HG02870 (cell line): ENCODE measurements around the gene TMEM229B.

Source experiments
- ATAC-seq: cut with Tn5 transposase; IDR thresholded peaks from one replicate; pipeline ENCODE4 v1.9.1; 2021; ENCODE audit warnings: mild to moderate bottlenecking, moderate library complexity; ENCODE audit not compliant: unreplicated experiment

Gene TMEM229B

DNA sequence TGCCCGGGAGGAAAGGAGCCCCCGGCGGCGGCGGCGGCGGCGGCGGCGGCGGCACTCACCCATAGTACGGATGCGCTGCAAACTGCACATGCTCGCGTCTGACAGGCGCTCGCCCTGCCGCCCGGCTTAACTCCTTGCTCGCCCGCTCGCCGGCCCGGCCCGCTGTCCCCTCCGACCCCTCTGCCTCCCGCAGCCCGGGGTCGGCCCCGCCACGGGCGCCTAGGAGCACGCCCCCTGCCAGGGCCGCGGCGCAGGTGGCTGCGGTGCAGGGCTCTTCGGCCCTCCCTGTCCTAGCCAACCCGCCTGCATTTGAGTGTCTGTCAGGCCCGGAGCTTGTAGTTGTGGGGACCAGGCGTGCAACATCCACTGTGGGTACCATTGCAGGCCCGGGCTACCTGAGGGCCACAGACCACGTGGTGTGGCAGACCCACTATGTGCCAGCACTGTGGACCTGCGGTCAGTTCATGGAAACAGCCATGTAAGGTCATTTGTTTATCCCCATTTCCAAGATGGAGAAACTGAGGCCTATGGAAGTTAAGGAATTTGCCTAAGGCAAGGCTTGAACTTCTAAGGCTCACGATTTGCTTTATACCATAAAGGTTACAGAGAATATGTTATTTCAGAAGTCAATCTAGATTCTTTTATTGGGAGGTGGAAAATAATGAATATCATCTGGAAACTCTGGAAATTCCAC, 27.0 kb upstream of the TMEM229B start:
- no peak for ATAC-seq

DNA sequence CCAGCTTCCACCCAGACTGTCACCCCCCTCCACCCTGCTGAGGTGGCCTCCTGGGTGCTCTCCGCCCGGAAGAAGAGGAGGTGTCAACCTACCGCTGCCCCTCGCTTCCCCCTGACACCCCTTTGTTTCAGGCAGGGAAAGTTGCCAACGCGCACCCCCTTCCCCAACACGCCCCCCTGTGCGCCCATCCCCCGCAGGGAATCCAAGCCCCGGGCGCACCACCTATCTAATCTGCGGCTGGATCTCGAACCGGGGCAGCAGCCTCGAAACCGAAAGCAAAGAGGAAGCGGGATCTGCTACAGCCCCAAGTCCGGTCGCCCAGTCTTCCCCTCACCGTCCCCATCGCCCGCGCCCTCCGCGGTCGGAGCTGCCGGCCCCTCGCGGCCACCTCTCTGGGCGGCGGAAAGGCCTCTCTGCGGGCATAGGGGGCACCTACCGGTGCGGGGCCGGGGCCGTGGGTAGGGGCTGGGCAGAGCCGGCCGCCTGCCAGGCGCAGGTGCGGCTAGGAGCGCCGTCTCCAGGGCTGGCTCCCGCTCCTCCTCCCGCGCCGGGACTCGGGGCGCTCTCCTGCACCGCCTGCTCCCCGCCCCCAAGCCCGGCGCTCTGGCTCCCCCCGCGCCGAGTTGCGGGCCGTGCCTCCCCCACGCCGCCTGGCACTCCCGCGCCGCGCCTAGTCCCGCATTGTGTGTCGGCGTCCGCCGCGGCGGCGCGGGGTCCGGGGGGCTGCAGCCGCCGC, 26.3 kb upstream of the TMEM229B start:
- no peak for ATAC-seq

DNA sequence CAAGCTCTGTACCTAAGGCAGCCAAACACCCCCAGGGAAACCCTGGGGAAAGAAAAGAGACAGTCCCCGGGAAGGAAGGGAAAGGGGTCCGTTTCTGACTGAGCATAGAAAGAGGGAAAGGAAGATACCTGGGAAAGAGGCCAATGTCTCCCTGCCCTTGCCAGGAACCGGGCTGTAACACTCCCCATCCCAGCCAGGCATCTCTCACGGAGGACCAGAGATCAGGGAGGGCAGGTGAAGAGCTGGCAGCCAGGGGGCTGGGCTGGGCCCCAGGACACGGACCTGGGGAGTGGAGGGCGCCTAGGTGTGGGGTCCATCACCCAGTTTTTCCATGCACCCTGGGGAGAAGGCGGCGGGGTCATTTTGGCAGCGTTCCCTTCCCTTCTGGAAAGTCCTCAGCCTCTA, 25.7 kb upstream of the TMEM229B start:
- ATAC-seq, result no peak

DNA sequence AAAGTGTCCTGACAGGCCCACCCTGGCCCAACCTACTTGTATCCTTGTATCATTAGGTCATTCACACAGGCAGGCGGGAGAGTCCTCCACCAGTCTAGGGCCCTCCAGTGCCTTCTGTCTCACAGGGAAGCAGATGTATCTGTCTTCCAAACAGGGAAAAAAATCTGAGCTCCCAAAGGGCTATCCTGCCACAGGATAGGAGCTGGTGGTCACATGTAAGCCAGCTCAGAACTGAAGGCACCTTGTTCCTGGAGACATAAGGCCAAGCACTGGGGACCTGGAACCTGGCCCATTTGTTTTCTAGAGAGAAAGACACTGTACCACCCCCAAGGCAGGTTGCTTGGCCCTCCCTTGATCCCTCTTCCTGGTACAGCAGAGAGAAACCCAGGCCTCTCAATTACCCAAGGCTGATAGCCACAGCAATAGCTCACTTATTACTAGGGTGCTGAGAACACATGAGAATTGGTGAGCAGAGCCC, 25.1 kb upstream of the TMEM229B start:
- ATAC-seq, result no peak

DNA sequence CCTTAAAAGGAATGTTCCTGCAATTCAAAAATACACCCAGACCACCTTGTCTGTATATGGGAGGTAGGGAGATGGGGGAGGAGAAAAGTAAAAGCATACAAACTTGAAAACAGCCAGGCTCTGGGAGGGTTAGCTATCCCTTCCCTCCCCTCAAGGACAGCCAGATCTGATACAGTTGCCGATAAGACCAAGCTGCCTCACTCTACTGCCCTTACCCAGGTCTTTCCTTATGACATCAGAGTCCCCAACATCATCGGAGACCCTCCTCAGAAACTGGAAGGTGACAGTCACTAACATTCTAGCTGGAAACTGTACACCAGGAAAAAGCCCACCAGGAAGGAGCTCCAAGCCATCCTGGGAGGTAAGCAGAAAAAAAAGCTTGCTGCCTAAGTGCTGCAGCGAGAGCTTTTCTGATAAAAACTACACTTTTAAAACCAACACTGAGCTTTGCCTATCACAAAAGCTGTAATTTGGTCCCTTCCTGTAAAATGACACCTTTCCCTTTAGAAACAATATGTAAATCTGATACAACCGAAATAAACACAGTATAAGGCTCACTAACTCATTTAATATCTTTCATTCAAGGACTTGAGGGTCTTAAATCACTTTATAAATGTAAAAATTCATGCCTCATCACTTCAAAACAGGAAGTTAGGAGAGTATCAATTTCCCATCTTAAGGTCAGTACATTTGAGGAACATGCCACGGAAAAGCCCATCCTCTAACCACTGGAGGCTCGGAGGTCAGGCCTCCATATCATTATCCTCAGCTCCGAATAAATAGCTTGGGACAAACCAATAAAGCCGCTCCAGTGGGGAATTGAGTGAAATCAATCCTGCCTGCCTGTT, 24.2 kb upstream of the TMEM229B start:
- ATAC-seq, result no peak

DNA sequence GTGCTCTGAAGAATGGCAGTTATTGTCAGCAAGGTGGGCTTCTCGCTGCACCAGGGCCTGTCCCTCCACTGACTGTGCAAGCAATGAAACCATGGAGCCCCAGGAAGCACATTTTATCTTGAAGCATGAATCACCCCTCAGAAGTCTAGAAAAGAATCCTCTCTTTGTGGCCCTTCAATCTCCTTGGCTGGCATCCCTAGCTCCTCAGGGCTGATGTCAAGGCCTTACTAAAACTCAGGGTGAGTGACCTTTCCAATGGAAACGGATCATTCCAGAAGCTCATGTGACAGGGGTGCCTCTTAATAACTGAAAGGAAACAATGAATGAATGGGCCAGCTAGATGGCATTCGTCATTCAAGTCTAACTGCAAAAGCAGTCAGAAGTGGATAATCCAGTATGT, 22.3 kb upstream of the TMEM229B start:
- no peak for ATAC-seq

DNA sequence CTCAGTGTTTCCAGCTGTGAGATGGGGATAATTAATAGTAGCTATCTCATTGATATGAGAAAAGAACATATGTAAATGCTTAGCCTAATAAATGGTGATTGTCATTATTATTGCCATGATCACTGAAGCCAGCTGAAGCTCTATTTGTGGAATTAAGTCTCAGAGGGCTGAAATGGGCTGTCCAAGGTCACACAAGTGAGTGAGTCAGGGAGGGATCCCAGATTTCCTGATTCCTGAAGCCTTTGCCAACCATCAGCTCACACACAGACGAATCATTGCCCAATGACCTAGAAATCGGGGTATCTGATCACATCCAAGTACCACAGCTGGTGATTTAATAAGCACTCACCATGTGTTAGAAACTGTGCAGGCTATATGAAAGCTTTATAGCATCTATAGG, 21.6 kb upstream of the TMEM229B start:
- ATAC-seq, result no peak

DNA sequence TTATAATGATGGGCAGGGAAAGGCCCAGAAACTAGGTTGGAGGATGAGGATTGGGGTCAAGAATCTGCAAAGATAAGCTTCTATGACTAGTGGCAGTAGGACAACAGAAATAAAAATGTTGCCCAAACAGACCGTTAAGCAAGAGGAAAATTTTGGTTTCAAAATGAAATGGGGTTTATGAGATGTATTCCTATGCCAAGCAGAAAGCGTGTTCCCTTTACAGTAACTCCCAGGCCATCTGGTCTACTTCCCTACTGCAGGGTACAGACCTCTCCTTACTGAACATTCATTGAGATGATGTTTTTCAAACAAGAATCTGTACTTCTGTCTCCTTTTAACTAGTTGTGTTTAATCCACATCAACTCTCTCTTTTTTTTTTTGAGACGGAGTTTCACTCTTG, 20.4 kb upstream of the TMEM229B start:
- ATAC-seq, result no peak

DNA sequence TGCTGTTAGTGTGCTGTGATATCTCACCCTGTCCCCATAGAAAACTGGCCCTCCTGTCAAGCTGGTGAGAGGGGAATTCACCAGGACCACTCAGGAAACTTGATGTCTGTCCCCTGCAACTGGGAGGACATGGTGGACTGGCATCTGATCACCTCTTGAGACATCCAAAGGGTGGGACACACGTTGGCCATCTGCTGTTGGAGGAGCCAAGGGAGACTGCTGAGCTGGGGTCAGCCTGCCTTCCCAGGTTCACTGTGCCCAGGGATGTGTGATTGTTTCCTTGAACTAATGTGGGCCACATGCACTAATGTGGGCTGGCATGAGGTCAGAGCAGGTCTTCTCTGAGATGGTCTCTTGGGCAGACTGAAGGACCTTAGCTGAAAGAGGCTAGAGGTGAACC, 16.7 kb upstream of the TMEM229B start:
- no peak for ATAC-seq

DNA sequence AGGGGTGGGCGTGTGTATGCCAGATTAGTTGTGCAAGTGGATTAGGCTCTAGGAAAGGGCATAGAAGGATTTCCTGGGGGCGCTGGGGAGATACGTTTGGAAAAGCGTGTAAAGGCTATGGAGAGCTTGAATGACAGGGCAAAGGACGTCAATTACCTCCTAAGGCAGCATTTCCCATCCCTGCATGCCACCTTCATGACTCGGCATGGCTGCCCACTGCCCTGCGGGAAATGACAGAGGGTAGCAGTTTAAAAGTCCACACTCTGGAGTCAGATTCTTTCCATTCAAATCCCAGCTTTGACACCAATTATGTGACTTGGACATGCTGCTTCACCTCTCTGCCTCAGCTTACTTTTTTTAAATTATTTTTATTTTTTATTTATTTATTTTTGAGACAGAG, 14.8 kb upstream of the TMEM229B start:
- ATAC-seq, result no peak

DNA sequence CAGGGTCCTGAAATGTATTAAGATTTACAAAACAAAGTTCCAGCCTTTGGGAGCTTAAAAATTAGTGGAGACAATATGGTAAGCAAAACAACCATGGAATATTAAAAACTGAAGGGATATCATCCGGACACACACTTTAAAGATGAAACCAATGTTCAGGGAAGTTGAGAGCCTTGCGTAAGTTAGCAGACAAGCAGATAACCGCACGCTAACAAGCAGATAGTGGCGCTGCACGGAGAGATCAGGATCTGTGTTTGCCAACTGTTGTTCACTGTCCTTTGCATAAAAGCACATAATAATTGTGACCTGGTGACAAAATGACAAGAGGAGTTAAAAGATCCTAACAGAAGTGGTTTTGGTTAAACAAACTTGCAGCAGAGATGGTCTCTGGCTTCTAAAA, 14.3 kb upstream of the TMEM229B start:
- ATAC-seq, result no peak

DNA sequence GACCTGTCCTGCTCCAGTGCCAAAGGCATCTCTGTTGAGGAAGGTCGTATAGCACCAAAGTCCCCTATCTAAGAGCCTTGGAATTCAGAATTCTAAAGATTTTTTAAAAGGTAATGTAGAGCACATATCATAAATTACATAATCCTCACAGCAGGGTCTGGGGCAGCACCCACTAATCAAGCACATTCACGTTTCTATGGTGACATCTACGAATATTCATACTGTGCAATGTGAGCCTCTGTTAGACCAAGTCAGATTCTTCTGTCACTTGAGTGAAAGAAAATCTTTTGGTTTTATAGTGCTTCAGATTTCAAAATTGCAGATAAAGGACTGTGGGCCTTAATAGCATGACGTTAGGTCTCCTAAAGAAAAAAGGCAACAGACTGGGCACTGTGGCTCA, 13.1 kb upstream of the TMEM229B start:
- no peak for ATAC-seq

DNA sequence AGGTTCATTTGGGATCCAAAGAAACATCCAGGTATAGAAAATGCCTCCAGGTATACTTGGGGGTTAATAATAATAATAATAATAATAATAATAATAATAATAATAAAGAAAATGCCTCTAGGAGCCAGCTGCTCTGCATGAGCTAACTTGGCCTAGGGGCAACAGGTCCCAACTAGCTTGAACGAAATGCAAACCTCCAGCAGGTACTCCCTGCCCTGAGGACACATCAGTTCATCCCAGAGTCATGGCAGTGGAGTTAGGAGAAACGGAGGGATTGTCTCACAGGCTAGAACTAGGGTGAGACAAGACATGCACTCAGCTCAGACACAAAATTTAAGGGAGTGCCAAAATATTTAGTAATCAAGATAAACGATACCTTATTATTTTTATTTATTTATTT, 12.5 kb upstream of the TMEM229B start:
- ATAC-seq, result no peak

DNA sequence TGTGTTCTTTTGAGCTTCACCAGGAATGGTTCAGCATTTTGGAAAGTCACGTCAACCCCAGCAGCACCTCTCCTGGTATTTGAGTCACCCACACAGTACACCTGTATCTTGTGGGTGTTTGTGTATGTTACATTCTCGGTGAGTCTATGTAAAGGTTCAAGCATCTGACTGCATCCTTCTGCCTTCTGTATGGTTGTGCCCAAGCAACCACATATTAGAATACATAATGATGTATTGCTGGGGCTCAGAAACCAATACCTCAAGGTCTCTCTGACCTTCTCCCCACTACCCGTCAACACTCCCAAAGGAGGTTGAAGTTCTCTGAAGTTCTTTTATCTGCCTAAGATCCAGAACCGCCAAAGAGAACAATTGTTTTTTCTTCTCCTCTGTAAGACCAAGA, 9.2 kb upstream of the TMEM229B start:
- ATAC-seq, result no peak

DNA sequence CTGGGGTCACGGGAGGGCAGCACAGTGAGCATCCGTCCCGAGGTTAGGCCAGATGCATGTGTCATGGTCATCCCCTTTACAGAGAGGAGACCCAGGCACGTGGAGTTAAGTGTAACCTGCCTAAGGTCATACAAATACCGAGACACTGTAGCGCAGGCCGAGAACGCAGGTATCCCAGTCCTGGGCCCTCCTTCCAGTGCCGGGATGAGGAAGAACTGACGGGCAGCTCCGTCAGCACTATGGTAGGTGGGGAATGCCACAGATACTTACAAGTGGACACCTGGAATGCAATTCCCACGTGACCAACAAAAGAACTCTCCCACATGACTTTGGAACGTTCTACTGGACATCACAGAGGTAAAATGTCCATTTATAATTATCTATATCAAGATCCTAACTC, 8.7 kb upstream of the TMEM229B start:
- ATAC-seq, result no peak

DNA sequence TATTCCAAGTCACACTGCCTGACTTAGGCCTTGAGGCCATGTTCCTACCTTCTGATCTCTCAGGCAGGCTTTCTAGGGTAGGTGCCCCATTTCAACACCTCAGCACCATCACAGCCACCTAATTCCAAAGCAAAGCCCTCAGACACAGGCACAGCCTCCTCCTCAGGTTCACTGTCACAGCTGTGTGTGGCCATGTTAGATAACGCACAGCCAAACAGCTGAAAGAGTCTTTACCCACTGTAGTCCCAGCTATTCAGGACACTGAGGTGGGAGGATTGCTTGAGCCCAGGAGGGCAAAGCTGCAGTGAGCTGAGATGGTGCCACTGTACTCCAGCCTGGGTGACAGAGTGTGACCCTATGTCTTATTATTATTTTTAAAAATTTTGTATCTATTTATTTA, 7.3 kb upstream of the TMEM229B start:
- ATAC-seq, result no peak

DNA sequence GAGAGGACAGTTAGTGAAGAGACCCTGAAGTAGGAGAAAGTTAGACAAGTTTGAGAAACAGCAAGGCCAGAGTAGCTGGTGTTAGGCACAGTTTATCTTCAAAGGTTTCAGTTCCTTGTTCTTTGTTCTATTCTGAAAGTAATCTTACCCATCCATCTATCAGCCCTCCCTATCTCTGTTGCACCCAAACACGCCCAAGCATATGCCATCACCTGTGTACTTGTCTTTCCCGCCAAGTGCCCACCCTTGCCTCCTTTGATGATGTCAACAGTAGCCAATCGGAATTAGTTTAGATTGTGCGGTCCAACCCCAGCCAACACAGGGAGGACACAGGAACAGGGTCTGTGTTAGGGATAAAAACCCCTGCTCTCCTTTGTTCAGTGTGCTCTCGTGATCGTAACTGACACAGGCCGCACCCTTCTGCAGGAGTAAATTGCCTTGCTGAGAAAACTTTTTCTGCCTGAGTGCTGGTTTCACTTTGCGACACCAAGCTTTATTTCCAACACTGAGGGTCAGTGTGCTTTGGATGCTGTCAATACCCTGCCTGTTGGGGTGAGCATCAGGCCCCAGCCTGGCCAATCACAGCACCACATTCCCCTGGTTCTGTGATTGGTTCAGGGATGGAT, 4.7 kb upstream of the TMEM229B start:
- ATAC-seq, result no peak

DNA sequence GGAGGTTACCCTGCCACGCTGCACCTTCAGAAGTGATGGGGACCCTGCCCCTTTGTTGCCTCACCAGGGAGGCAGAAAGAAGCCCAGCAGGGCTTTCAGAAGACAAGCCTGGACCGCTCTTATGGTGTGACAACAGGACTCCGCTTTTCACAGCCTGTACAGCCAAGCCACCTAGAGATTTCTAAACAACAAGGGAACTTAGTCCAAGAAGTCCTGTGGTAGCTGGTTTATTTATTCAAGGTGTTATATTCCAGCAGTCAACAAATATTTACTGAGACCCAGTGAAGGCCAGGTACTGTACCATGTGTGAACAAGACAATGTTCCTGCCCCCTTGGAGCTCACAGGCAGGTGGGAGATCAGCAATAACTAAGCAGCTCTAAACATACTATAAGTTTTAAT, 4.0 kb upstream of the TMEM229B start:
- ATAC-seq, result no peak

DNA sequence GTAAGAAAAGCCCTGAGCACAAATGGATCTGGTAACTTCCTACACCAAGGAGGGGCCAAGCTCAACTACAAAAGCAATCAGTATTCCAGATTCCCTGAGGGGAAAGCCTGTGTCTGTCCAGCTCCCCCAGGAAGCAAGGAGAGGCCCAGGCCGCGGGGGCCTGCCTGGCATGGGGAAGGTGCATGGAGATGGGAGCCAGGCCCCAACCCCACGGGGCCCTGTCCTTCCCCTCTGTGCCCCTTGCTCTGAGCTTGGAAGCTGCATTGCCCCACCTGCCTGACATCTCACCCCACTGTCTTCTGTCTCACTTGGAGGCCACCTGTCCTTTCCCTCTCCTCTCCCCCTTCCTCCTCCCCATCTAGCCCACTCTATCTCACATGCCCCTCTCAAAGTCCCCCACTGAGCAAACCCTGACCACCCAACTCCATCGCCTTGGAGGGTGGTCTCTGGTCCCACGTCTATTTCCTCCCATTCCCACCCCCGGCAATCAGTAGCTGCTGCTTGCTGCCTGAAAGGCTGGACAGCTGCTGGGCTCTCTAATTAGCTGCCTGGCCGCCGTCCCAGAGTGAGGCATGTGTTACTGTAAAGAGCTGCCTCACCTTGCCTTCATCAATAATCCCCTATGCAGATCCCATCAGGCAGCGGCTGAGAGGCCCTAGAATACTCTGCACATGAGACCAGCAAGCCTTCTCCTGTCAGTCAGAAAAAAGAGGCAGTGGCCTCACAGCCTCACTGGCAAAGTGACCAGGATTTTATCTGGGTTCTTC, 3.4 kb upstream of the TMEM229B start:
- no peak for ATAC-seq

DNA sequence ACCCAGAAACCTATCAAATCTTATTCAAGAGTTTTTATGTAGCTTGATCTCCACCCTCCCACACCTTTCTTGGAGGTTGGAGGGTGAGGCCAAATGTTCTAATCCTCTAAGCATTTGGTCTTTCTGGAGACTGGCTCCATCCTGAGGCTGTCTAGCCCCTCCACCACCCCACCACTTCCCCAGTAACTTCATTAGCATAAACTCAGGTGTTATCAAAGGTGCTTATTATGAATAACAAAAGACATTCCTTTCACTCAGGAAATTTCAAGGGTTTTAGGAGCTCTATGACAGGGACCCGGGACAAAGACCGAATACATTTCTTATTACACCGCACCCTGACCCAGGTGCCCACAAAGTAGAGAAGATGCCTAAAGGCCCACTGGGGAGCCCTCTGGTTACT, 2.8 kb upstream of the TMEM229B start:
- no peak for ATAC-seq

DNA sequence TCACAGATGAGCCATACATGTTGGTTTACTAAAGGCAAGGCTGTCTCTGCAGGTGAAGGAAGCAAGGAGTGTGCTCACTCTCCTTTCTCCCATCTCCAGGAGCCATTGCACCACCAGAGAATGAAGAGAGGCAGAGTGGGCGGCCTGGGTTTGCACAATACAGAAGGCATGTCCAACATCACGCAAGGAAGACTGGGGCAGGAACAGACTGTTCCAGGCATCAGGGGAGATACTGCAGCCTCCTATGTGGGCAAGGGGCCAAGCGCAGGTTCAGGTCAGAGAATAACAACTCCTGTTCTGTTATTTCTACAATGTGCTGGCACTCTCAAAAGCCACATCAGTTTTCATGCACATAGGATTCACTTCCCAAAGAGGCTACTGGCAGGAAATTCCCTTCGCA, 1.7 kb upstream of the TMEM229B start:
- no peak for ATAC-seq
